AG04449 (cell line): ENCODE results near the gene TMEM45A.

Experiments
- CTCF ChIA-PET: fragments of 350-600 bp; formaldehyde crosslinking; extraction: SDS; loops from one replicate; lab custom pipeline; 2021; ENCODE audit warnings: antibody characterized with exemption; lab: Yijun Ruan, JAX
- POLR2A ChIA-PET: fragments of 400-600, 350-600 bp; formaldehyde crosslinking; extraction: SDS; loops from one replicate; lab custom pipeline; 2020; ENCODE audit warnings: antibody characterized with exemption, inconsistent platforms; lab: Yijun Ruan, JAX
- DNase-seq: peaks from one replicate; pipeline ENCODE4 v3.0.0-alpha.2; 2010; ENCODE audit warnings: low read depth, low spot score
- H3K4me3 ChIP-seq: 2 replicates; pipeline ENCODE4 v1.5.1; 2011; ENCODE audit warnings: low read depth, mild to moderate bottlenecking, control low read depth, low read length
- CTCF ChIP-seq: IDR thresholded peaks from one replicate; pipeline ENCODE4 v1.5.1; 2011; ENCODE audit warnings: mild to moderate bottlenecking, moderate library complexity, low read length, control low read depth, inconsistent platforms; ENCODE audit not compliant: insufficient read depth; ENCODE audit errors: missing control alignments

TMEM45A gene

GRCh38 chr3:100545371-100545770 is 53.0 kb downstream of the TMEM45A start:
- no peak for DNase-seq
- TF ChIP-seq CTCF: no peak
- ChIA-PET POLR2A (no interaction called here), CTCF (interaction anchor here (0.7 kb wide), 1 partner anchor 83 kb away, joined by 4 read pairs; no protein-coding TSS in a partner anchor)
- H3K4me3 ChIP-seq: no peak overlapping the region

- no peak for TF ChIP-seq CTCF
- DNase-seq: no peak
- H3K4me3 ChIP-seq: no peak overlapping the region
- POLR2A ChIA-PET: no interaction called here
- CTCF ChIA-PET: interaction anchor here (1.3 kb wide), 1 partner anchor 229 kb away, joined by 3 read pairs; no protein-coding TSS in a partner anchor
These were observed 53.8 kb downstream of the TMEM45A start for GRCh38 chr3:100546020-100546744.

- ChIA-PET CTCF (interaction anchor here (0.6 to 1.1 kb wide), 2 partner anchors 20 to 98 kb away, joined by 3 read pairs; no protein-coding TSS in a partner anchor), POLR2A (no interaction called here)
These were observed 55.6 kb downstream of the TMEM45A start for GRCh38 chr3:100548053-100548452.

GRCh38 chr3:100553618-100554372 is 61.4 kb downstream of the TMEM45A start:
- DNase-seq: no peak
- ChIA-PET POLR2A (no interaction called here), CTCF (no interaction called here)
- no peak for TF ChIP-seq CTCF
- no peak overlapping the region for H3K4me3 ChIP-seq

More at GRCh38 chr3:100548053-100548452, 55.6 kb downstream of the TMEM45A start:
- no peak overlapping the region for H3K4me3 ChIP-seq
- TF ChIP-seq CTCF: no peak
- no peak for DNase-seq

- CTCF ChIA-PET: no interaction called here
- no peak for DNase-seq
- no peak for TF ChIP-seq CTCF
- H3K4me3 ChIP-seq: no peak overlapping the region
- POLR2A ChIA-PET: no interaction called here
These were observed 61.9 kb downstream of the TMEM45A start for GRCh38 chr3:100554373-100554676.

- POLR2A ChIA-PET: no interaction called here
- CTCF ChIA-PET: interaction anchor here (0.9 to 2.1 kb wide), 2 partner anchors 67 to 93 kb away, joined by 3 to 8 read pairs; no protein-coding TSS in a partner anchor
- H3K4me3 ChIP-seq: no peak overlapping the region
- no peak for DNase-seq
- TF ChIP-seq CTCF: no peak
These were observed 64.4 kb downstream of the TMEM45A start for GRCh38 chr3:100556673-100557310.
